HG03103 (cell line): ENCODE measurements around the gene MROH8.
"Not testable (repeated sequence)": the region's sequence is repeated elsewhere in the genome, so short reads cannot be mapped to it uniquely, and the experiment has no call there.

Experiments
- ATAC-seq: cut with Tn5 transposase; IDR thresholded peaks from one replicate; pipeline ENCODE4 v1.9.1; 2021; ENCODE audit warnings: low read depth; ENCODE audit not compliant: unreplicated experiment

MROH8 gene

DNA sequence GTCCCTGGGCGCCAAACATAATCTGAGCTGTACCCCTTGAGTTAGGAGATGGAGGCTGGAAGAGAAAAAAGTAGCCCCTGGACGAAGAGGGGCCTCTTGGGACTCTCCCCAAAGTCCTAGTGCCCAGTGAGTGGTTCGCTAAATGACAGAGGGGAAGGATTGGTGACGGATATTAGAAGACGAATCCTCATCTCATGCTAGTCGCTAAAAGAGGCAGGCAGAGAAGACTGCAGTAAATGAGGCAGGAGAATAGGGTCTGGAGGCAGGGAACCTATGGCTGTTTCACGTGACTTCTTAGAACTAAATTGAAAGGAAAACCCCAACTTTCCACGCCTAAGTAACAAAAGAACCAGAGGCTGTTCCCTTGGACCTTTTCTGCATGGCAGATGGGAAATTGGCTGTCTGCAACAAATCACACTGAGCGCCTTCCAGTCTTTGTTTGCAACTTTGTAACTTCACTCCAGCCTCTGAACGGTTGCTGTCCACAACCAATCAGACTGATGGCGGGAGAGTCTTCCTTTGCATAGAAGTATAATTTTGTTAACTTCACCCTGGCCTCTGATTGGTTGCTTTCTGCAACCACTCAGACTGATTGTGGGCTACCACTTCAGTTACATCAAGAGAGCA is 82.8 kb downstream of the MROH8 start:
- ATAC-seq, result no peak

DNA sequence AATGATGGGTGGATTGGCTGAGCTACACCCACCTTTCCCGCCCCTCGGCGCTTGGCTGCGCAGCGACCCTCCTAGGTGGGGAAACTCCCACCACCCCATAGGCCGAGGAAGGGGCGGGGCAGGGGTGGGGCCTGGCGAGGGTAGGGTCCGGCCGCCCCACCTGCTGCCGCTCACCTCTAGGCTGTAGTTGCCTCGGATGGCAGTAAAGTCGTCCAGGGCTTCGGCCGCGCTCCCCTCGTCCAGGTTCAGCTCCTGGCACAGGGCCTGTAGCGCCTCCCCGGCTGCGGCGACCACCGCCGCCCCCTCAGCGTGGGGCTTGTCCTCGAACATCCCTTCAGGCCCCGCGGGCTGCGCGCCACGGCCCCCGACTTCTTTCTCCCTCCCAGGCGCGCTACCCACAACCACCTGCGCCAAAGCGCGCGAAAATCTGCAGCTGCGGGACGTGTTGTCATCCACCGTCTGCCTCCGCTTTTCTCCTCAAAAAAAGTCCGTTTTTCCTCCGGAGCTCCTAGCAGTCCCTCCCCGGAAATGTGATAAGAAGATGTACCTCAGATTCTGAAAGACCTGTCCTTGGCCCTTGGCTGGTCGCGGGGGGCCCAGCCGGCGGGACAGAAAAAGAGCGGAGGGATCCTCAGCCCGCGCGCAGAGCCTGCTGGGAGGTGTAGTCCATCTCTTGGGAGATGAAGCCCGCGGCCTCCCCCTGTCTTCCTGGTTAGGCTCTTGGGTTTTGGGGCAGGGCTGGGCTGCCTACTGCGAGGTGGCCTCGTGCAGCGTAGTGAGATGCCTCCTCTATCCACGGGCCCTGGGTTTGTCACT is 83.5 kb downstream of the MROH8 start, which contains the start of gene RBL1:
Gene RBL1 (minus strand): TSS at position 399 of the 816 bp plus-strand sequence. CDS start 69 bp downstream, at position 330.
- peak; percentile 58 for ATAC-seq

DNA sequence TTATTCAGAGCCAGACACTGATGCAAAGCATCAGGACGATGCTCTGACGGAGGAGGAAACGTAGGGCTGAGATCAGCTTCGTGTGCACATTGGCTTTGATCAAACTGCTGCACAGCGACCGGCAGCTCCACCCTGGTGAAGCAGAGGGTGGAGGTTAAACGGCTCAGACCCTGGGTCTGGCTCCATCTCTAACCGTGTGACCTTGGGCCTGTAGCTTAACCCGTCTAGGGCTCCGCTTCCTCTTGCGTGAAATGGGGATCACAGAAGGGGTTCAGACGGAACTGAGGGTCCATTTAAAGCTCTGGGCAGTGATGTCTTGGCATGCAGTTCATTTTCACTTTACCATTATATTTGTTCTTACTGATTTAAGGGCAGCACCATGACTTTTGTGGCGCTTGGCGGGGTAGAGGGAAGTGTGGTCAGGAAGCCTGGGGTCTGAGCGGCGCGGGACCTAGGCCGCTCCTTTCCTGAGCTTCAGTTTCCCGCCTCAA is 84.2 kb downstream of the MROH8 start:
- peak; percentile 13 for ATAC-seq

DNA sequence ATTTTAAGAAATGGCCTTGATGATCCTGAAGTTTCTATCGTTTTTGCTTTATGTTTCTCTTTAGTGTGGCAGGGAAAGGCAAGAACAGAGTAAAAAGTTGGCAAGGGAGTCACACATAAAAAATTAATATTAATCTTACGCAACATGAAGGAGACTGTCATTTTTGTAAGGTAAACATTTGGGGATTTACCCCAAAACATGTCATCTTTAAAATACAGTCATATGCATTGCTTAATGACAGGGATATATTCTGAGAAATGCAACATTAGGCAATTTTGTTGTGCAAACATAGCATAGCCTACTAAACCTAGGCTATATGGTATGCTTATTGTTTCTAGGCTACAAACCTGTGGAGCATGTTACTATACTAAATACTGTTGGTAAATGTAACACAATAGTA is 88.9 kb downstream of the MROH8 start:
- no peak for ATAC-seq

DNA sequence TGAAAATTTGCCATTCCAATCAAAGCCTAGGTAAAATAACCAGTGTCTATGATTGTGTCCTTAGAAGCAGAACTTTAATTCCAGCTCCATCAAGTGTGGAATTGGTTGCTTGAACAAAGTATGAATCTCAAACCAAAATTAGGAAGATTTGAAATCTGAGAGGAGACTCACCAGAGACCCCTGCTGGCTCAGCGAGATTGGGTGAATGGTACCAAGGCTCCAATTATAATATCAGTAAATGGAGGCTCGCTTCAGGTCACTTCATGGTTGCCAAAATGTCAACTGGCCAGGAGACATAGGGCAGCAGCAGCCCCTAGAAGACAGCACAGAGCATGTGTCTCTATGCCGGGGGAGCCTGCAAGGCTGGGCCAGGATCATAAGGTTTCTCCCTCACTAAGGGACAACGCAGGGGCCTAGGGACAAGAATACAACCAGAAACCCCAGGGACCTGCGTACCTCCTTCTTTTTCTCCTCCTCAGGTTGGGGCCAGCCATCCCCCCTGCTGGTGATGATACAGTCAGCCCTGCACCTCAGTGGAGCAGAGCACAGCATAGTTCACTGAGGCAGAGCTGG is 97.5 kb downstream of the MROH8 start:
- no peak for ATAC-seq

DNA sequence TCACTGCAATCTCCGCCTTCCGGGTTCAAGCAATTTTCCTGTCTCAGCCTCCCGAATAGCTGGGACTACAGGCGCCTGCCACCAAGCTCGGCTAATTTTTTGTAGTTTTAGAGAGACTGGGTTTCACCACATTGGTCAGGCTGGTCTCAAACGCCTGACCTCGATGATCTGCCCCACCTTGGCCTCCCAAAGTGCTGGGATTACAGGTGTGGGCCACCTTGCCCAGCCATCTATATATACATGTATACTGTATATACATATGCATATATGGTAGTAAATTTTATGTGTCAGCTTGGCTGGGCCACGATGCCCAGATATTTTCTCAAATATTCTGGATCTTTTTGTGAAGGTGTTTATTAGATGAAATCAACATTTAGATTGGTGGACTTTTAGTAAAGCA is 102.3 kb downstream of the MROH8 start:
- ATAC-seq, result no peak

DNA sequence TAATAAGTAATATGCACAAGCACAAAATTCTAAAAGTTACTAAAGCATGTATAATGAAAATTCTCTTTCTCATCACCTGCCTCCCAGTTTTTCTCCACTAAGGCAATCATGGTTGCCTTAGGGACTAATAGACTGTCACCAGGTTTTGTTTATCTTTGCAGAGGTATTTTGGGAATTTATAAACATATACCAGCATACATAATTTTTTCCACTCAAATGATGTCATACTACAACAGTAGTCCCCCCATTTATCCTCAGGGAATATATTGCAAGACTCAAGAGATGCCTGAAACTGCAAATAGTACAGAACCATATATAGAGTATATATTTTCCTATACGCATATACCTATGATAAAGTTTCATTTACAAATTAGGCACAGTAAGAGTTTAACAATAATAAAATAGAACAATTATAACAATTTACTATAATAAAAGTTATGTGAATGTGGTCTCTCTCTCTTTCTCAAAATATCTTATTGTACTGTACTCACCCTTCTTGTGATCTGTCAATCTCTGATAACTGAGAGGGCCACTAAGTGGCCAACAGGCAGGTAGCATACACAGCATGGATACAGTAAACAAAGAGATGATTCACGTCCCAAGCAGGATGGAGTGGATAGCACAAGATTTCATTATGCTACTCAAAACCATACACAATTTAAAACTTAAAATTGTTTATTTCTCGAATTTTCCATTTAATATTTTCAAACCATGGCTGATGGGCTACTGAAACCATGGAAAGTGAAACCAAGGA is 103.2 kb downstream of the MROH8 start:
- no peak for ATAC-seq

DNA sequence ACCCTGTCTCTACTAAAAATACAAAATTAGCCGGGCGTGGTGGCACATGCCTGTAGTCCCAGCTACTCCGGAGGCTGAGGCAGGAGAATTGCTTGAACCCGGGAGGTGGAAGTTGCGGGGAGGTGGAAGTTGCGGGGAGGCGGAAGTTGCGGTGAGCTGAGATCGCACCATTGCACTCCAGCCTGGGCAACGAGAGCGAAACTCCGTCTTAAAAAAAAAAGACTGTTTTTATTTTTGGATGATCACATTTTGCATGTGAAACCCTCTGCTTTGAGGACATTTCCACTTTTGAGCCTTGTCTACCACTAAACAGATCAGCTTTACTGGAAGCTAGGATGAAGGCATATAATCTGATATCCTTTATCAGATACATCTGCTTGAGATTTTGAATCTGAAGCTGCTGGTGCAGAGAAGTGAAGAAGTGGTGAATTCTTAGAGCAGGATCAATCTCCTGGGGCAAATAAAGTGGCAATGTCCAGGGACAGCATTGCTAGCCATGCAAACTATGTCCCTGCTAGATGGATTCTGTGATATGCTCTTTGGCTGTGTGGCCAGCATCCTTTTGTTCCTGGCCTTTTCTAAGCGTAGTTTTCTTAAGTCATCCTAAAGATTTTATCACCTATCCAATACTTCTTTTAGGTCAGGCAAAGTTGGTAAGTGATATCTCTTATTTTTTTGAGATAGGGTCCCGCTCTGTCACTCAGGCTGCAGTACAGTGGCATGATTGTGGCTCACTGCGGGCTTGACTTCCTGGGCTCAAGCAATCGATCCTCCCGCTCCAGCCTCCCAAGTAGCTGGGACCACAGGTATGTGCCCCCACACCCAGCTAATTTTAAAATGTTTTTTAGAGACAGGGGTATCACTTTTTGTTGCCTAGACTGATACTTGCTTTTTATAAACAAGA is 106.8 kb downstream of the MROH8 start:
- no peak for ATAC-seq

DNA sequence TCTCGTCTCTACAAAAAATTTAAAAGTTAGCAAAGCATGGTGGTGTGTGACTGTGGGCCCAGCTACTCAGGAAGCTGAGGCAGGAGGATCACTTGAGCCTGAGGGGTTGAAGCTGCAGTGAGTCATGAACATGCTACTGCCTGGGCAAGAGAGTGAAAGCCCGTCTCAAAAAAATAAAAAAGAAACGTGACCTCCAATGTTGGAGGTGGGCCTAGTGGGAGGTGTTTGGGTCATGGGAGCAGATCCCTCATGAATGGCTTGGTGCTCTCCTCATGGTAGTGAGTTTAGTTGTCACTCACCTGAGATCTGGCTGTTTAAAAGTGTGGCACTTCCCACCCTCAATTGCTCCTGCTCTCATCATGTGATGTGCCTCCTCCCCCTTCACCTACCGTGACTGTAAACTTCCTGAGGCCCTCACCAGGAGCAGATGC is 107.9 kb downstream of the MROH8 start:
- ATAC-seq, result no peak

DNA sequence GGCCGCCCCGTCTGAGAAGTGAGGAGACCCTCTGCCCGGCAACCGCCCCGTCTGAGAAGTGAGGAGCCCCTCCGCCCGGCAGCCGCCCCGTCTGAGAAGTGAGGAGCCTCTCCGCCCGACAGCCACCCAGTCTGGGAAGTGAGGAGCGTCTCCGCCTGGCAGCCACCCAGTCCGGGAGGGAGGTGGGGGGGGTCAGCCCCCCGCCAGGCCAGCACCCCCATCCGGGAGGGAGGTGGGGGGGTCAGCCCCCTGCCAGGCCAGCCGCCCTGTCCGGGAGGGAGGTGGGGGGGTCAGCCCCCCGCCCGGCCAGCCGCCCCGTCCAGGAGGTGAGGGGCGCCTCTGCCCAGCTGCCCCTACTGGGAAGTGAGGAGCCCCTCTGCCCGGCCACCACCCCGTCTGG is 109.8 kb downstream of the MROH8 start:
- not testable (repeated sequence) for ATAC-seq

DNA sequence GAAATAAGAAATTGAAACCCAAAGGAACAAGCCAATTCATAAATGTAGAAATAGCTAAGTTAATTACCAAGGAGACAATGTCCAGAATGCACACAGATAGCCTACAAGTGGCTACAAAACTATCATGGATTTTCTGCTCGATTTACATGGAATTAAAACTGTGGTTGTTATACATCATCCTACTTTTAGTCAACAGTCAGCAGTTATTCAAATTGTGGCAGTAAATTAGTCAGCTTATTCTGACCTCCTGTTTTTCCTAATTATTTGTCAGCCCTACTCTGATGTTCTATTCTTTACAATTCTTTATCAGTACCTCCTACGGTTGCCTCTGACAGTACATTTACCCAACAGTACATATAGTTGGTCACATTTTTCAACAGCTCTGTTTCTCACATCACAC is 113.2 kb downstream of the MROH8 start:
- ATAC-seq, result no peak

DNA sequence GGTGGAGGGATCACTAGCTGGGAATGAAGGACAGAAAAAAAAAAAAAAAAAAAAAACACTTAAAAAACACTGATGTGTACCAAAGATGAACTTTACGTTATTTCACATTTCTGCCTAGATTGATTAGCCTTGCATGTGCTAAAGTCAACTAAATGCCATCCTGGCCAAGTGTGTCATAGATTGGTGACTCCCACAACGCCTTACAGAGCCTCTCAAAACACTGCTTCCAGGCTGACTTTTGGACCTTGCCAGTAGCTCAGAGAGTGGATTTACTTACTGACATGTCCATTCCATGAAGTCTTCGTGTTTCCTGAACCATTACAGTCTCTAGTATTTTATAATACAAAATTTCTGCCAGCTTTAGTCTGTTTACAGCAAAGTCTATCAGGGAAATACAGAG is 124.1 kb downstream of the MROH8 start:
- ATAC-seq, result no peak

DNA sequence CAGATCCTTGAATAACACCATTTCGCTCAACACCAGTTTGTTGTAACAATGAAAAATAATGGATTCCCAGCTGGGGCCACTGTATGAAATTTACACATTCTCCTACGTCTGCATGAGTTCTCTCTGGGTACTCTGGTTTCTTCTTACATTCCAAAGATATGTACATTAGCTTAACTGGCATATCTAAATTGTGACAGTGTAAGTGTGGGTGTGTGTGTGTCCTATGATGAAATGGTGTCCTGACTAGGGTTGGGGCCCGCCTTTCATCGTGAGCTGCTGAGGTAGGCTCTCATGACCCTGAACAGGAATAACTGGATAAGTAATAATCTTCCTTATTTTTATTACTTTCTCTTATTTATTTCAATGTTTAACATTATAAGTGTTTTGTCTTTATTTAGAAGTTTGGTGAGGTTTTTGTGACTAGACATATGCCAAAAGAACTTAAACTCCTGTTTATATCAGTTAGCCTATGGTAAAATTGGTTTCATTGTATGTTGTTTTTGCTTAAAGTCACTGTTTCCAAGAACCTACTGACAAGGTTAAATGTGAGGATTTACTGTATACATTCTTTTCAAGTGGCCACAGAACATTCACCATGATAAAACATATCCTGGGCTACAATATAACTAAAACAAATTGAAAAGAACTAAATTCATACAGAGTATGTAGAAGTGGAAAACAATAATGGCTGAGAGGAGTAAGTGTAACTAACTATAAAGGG is 126.0 kb downstream of the MROH8 start:
- ATAC-seq, result no peak
